ENCODE data around the gene HNRNPUL1.

DNA sequence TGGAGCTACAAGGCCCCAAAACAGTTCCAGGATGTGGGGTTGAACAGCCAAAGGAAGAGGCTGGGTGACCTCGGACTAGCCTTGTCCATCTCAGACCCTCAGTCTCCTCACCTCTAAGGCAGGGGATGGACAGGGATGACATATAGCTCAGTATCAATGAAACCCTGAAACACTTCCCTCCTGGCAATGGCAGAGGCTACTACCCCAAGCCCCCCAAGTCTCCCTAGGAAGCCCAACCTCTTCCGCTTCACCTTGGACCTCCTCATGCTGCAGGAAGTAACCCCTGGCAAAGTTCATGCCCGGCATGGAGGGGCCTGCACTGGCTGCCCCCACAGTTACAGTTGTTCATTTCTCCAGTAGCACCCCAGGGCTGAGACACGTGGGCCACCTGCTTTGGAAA is 56.4 kb downstream of the HNRNPUL1 start:
- no peak for TF ChIP-seq EZH2phosphoT487 (IDR thresholded peaks at IDR 0.05; ENCODE audit: borderline replicate concordance, low read depth, low read length)
- TF ChIP-seq, protein P1, sequence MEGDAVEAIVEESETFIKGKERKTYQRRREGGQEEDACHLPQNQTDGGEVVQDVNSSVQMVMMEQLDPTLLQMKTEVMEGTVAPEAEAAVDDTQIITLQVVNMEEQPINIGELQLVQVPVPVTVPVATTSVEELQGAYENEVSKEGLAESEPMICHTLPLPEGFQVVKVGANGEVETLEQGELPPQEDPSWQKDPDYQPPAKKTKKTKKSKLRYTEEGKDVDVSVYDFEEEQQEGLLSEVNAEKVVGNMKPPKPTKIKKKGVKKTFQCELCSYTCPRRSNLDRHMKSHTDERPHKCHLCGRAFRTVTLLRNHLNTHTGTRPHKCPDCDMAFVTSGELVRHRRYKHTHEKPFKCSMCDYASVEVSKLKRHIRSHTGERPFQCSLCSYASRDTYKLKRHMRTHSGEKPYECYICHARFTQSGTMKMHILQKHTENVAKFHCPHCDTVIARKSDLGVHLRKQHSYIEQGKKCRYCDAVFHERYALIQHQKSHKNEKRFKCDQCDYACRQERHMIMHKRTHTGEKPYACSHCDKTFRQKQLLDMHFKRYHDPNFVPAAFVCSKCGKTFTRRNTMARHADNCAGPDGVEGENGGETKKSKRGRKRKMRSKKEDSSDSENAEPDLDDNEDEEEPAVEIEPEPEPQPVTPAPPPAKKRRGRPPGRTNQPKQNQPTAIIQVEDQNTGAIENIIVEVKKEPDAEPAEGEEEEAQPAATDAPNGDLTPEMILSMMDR (conservative IDR thresholded peaks at IDR 0.05; ENCODE audit: low read length), result no peak

All from OCI-LY7 (cell line).